K562 (cell line): ENCODE measurements around the gene GADD45GIP1. TPM values are rescaled to one million over a fixed set of nuclear protein-coding genes. Genes with fewer than 3 reads are reported as not detected.

Source experiments
- CEBPZ ChIP-seq: fragments of 150-350 bp; IDR thresholded peaks from 2 replicates; pipeline ENCODE4 v1.6.1; 2014; ENCODE audit warnings: low read depth, mild to moderate bottlenecking, low read length, borderline replicate concordance
- CGGBP1 ChIP-seq: fragments of 250-450 bp; sonication (Bioruptor Pico); IDR thresholded peaks from 2 replicates; pipeline ENCODE4 v1.9.0; 2021; ENCODE audit warnings: mild to moderate bottlenecking
- DPF2 ChIP-seq: fragments of 450-650 bp; IDR thresholded peaks from 2 replicates; pipeline ENCODE4 v1.6.1; 2016
- HMGN3 ChIP-seq: IDR thresholded peaks from 2 replicates; pipeline ENCODE4 v1.6.1; 2011; ENCODE audit warnings: borderline replicate concordance, low read depth, mild to moderate bottlenecking, mixed read lengths, low read length; ENCODE audit not compliant: insufficient read length; ENCODE audit errors: extremely low read depth
- NEUROD1 ChIP-seq: fragments of 150-350 bp; IDR thresholded peaks from 2 replicates; pipeline ENCODE4 v1.6.1; 2014; ENCODE audit warnings: borderline replicate concordance, low read length, low read depth; ENCODE audit not compliant: partially characterized antibody
- PRDM10 ChIP-seq: fragments of 450-650 bp; IDR thresholded peaks from 2 replicates; pipeline ENCODE4 v1.6.1; 2018; ENCODE audit not compliant: partially characterized antibody
- RAD51 ChIP-seq: fragments of 450-650 bp; IDR thresholded peaks from 2 replicates; pipeline ENCODE4 v1.7.1; 2016; ENCODE audit warnings: low read depth, mild to moderate bottlenecking, borderline replicate concordance
- SMAD4 ChIP-seq: fragments of 250-450 bp; sonication (Bioruptor Pico); conservative IDR thresholded peaks from 2 replicates; pipeline ENCODE4 v1.8.0; 2021; ENCODE audit warnings: inconsistent platforms, mild to moderate bottlenecking, moderate library complexity
- SRSF1 ChIP-seq: fragments of 200-400 bp; formaldehyde crosslinking; IDR thresholded peaks from 2 replicates; pipeline ENCODE4 v1.6.1; 2017; ENCODE audit warnings: mild to moderate bottlenecking, low read depth, low read length, moderate library complexity
- TCFL5 ChIP-seq: fragments of 250-450 bp; sonication (Bioruptor Pico); conservative IDR thresholded peaks from 2 replicates; pipeline ENCODE4 v1.6.1; 2021; ENCODE audit warnings: mild to moderate bottlenecking, moderate library complexity, matching md5 sums
- THAP12 ChIP-seq: fragments of 250-450 bp; sonication (Bioruptor Pico); IDR thresholded peaks from 2 replicates; pipeline ENCODE4 v1.9.0; 2021; ENCODE audit warnings: mild to moderate bottlenecking, inconsistent platforms
- ZEB2 ChIP-seq: fragments of 450-650 bp; IDR thresholded peaks from 2 replicates; pipeline ENCODE4 v1.6.1; 2016
- ZNF384 ChIP-seq: IDR thresholded peaks from 2 replicates; pipeline ENCODE4 v1.6.1; 2012; ENCODE audit warnings: low read depth, low read length, improper control_type of control experiment
- ZNF639 ChIP-seq, 2 experiments: fragments of 200-800 bp in 1 of 2; sonication (Bioruptor generic) in 1 of 2; sonication (generic) in 1 of 2; formaldehyde crosslinking in 1 of 2; IDR thresholded peaks in 1 of 2; conservative IDR thresholded peaks in 1 of 2; 2 replicates each; pipeline versions ENCODE4 v1.5.0 to v1.6.1; 2016 to 2020; ENCODE audit warnings: missing compliant biosample characterization in 1 of 2, missing genetic modification characterization in 1 of 2, missing genetic modification reagents in 1 of 2
- polyA plus RNA-seq, 8 experiments: library from polyadenylated mRNA; depleted of rRNA in 4 of 8; stranded (reverse) in 5 of 8; unstranded in 3 of 8; fragments of >200 nt; fragmentation: Nextera tagmentation in 2 of 8; fragmentation: Illumina TruSeq in 1 of 8; extraction: Ambion mirVana in 2 of 8; extraction: Trizol in 1 of 8; gene quantifications; 2 replicates each; pipeline versions ENCODE4 v1.2.1 to v1.2.3, GENCODE V29; 2011 to 2014; ENCODE audit warnings: inconsistent platforms in 1 of 8, missing spikeins in 1 of 8
- total RNA-seq, 7 experiments: library from RNA; depleted of rRNA in 6 of 7; stranded (reverse); fragments of >200 nt in 6 of 7; fragmentation: Illumina TruSeq in 2 of 7; extraction: Trizol in 2 of 7; gene quantifications; 2 replicates each; pipeline versions ENCODE4 v1.2.1 to v1.2.3, GENCODE V29; 2011 to 2021; ENCODE audit warnings: low replicate concordance in 1 of 7

The GADD45GIP1 gene
- total and polyA plus RNA-seq, 9 of the 15 experiments (the other 6 are each of a cell fraction or from before 2014, with no cell fraction given) = 5.1 to 161 (median 29.2) TPM

GRCh38 chr19:12937927-12938778, 18.9 kb downstream of the GADD45GIP1 start, which contains the start of gene CALR (continued):
- TF ChIP-seq RAD51 (peak; percentile 98), DPF2 (peak; percentile 43; the same call in 1 of the 2 replicates), ZNF384 (no peak), THAP12 (CRISPR knock-in tag) (peak; percentile 96), CGGBP1 (CRISPR knock-in tag) (peak; percentile 81; the same call in 1 of the 2 replicates), SRSF1 (no peak), CEBPZ (no peak), ZEB2 (peak; percentile 57), ZNF639 (CRISPR knock-in tag; conservative IDR thresholded peaks at IDR 0.05 in 1 of 2, IDR thresholded peaks at IDR 0.05 in 1 of 2) (peak in 1 of 2 experiments; percentile 57; a peak in 1 of 4 replicates), PRDM10 (peak; percentile 21), TCFL5 (CRISPR knock-in tag) (no peak), NEUROD1 (peak; percentile 99), HMGN3 (peak; percentile 58), SMAD4 (CRISPR knock-in tag) (peak; percentile 40)
